GM19193 (cell line): ENCODE results near the gene KIF3C.
A peak's percentile ranks its signal among the peaks of the same experiment; 100 is the strongest.

ENCODE experiments used
- POLR2A ChIP-seq: IDR thresholded peaks from 4 replicates; pipeline ENCODE4 v1.6.1; 2011; ENCODE audit not compliant: insufficient read depth, insufficient read length; ENCODE audit errors: extremely low read depth

The KIF3C gene

DNA sequence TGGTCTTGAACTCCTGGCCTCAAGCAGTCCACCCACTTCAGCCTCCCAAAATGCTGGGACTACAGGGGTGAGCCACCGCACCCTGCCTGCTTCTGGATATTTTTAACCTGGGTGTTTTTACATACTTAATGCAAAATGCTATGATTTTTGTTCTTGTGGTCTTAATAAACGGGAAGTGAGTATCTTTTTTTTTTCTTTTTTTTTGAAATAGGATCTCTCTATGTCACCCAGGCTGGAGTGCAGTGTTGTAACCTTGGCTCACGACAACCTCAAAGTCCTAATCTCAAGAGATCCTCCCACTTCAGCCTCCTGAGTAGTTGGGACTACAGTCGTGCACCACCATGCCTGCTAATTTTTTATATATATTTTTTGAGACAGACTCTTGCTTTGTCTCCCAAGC, 84.8 kb downstream of the KIF3C start:
- TF ChIP-seq POLR2A: no peak

GRCh38 chr2:25895610-25896009, 86.7 kb downstream of the KIF3C start:
- TF ChIP-seq POLR2A: no peak

GRCh38 chr2:25895018-25895417, 87.3 kb downstream of the KIF3C start:
- TF ChIP-seq POLR2A: no peak

GRCh38 chr2:25894135-25894830, 88.0 kb downstream of the KIF3C start:
- TF ChIP-seq POLR2A: no peak

DNA sequence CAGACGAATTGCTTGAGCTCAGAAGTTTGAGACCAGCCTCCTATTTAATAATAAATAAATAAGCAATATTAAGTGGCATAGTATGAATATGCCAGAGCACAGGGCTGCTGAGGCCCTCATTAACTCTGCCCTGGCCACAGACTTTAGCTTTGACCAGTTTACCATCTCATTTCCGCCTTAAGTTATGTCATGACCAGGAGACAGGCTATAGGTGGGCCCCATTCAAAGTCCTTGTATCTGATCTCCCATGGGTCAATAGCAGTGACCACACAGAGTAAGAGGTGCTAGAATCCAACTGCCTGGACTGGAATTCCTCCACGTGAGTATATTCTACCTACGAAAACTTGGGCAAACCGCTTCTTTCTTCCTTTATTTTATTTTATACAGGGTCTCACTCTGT, 90.6 kb downstream of the KIF3C start:
- TF ChIP-seq POLR2A: no peak

DNA sequence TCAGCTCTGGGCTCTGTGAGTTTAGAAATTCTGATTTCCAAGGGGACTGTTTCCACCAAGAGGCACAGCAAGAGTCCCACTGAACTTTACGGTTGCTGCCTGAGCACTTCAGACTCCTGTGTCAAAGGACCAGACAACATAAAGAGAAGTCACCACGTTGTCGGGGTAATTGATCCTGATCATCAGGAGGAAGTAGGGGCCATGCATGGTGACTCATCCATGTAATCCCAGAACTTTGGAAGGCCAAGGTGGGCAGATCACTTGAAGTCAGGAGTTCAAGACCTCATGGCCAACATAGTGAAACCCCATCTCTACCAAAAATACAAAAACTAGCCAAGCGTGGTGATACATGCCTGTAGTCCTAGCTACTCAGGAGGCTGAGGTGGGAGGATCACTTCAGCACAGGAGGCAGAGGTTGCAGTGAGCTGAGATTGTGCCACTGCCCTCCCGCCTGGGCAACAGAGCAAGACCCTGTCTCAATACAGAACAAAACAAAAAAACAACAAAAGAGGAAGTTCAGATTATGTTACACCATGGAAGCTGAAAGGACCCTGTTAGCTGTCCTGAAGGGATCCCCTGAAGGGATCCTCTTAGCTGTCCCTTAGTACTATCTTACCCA, 94.6 kb downstream of the KIF3C start:
- TF ChIP-seq POLR2A: no peak

DNA sequence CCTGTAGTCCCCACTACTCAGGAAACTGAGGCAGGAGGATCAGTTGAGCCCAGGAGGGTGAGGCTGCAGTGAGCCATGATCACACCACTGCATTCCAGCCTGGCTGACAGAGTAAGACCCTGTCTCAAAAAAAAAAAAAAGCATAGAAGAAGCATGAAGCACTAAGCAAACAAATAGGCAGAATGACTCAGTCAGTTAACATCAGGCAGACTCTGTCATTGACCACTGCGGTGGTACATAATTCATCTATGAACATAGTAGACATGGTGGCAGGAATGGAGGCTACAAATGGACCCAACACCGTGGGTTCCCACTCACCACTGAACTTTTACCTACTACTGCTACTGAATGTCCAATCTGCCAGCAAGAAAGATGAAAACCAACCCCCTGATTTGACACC, 96.4 kb downstream of the KIF3C start:
- TF ChIP-seq POLR2A: no peak

DNA sequence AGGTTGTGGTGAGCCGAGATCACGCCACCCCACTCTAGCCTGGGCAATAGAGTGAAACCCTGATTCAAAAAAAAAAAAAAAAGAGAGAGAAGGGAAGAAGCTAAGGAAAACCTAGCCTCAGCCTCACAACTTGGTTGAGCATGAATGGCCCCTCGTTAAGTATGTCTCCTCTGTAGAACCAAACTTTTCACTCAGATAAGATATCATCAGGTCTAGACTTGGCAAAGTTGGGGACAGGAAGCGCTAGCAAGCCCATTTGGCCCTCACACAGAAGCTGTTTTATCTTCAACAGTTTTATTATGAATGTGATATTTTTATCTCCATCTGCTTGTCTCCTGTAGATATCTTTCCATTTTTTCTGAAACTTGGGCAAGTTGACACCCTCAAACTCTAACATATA, 100.5 kb downstream of the KIF3C start:
- TF ChIP-seq POLR2A: no peak

- no peak for TF ChIP-seq POLR2A
Observed at GRCh38 chr2:25879133-25879730, 103.1 kb downstream of the KIF3C start.

DNA sequence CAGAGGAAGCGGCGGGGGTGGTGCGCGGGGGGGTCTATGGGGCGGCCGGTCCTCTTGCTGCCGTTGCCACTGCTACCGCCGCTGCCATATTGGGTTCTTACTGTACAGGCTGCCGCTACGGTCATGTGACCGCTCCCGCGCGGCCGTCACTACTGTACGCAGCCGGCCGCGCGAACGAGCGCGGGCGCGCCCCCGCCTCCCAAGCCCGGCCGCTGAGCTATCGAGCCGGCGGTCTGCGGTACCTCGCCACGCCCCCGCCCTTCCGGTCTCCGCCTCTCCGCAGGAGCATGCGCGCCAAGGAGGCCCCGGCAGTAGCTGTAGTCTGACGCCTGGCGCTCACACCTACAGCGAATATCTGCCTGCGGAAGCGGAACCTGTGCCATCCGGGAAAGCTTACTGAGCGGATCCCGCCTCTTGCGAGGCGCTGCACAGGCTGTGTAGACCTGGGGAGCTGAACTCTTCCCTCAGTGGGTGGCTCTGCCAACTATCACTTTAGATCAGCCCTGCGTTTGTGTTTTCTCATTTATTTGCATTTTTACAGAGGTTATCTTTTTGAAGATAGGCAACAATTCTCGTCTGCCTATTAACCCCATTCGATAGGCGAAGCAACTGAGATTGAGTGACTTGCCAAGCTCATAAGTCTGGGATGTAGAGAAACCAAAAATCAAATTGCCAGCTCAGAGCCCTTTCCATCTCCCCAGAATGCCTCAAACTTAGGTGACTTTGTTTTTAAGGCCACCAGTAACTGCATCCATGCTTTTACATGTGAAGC, 103.8 kb downstream of the KIF3C start, which contains the start of gene ASXL2:
ASXL2 (minus strand) TSS at position 127 of the 772 bp plus-strand sequence. CDS start 265 bp downstream, outside the sequence.
- TF ChIP-seq POLR2A: peak; percentile 95

- TF ChIP-seq POLR2A: no peak
Observed at GRCh38 chr2:25877431-25878360, 104.6 kb downstream of the KIF3C start.
